IMR-90 (cell line): Measurements from ENCODE around the gene SEMA3E. TPM values are rescaled to one million over a fixed set of nuclear protein-coding genes. Genes with fewer than 3 reads are reported as not detected.
A peak's percentile ranks its signal among the peaks of the same experiment; 100 is the strongest.

ENCODE experiments used
- ATAC-seq: fragments of 200-7000 bp; cut with Tn5 transposase; 2 replicates; pipeline ENCODE4 v1.9.1; 2020; ENCODE audit warnings: low read depth, mild to moderate bottlenecking, moderate library complexity
- BruUV-seq: library from RNA; stranded (reverse); fragments of 400-500 nt; replicated peaks from 2 replicates; lab custom pipeline; 2021; lab: Mats Ljungman, UMichigan
- CTCF ChIA-PET: fragments of 300-600 bp; formaldehyde crosslinking; extraction: SDS; loops from one replicate; lab custom pipeline; 2021; ENCODE audit warnings: antibody characterized with exemption; lab: Yijun Ruan, JAX
- POLR2A ChIA-PET: fragments of 300-600 bp; sonication (Branson Sonifier 250); formaldehyde crosslinking; loops from one replicate; lab custom pipeline; 2022; ENCODE audit warnings: antibody characterized with exemption; ENCODE audit not compliant: unreplicated experiment; lab: Charles Lee
- DNase-seq: peaks from one replicate; pipeline ENCODE4 v3.0.0; 2013
- H2AFZ ChIP-seq: replicated peaks from 2 replicates; pipeline ENCODE3; 2013; ENCODE audit warnings: low read length, mild to moderate bottlenecking; ENCODE audit not compliant: poor library complexity
- H2AK5ac ChIP-seq: 2 replicates; pipeline ENCODE4 v1.6.1; 2013; ENCODE audit warnings: low read depth, low read length, inconsistent platforms
- H2AK9ac ChIP-seq: replicated peaks from 2 replicates; pipeline ENCODE3; 2013; ENCODE audit warnings: mild to moderate bottlenecking, low read depth, low read length, moderate library complexity; ENCODE audit not compliant: poor library complexity
- H2BK120ac ChIP-seq: 2 replicates; pipeline ENCODE4 v1.6.1; 2013; ENCODE audit warnings: low read depth, low read length, inconsistent platforms
- H2BK15ac ChIP-seq: 3 replicates; pipeline ENCODE4 v1.6.1; 2013; ENCODE audit warnings: low read depth, low read length, inconsistent platforms
- H2BK20ac ChIP-seq: 2 replicates; pipeline ENCODE4 v1.6.1; 2013; ENCODE audit warnings: low read depth, mild to moderate bottlenecking, inconsistent platforms, low read length, moderate library complexity
- H2BK5ac ChIP-seq: 2 replicates; pipeline ENCODE4 v1.6.1; 2013; ENCODE audit warnings: mild to moderate bottlenecking, low read depth, low read length, inconsistent platforms; ENCODE audit not compliant: poor library complexity, severe bottlenecking
- H3K14ac ChIP-seq: replicated peaks from 2 replicates; pipeline ENCODE4 v1.6.1; 2013; ENCODE audit warnings: low read depth, low read length, inconsistent platforms
- H3K18ac ChIP-seq: 2 replicates; pipeline ENCODE4 v1.6.1; 2013; ENCODE audit warnings: low read depth, low read length, control low read depth
- H3K23ac ChIP-seq: 2 replicates; pipeline ENCODE4 v1.6.1; 2013; ENCODE audit warnings: low read depth, low read length, inconsistent platforms
- H3K27ac ChIP-seq: 2 replicates; pipeline ENCODE4 v1.5.1; 2013; ENCODE audit warnings: mild to moderate bottlenecking, control low read depth, low read length; ENCODE audit not compliant: insufficient read depth
- H3K27me3 ChIP-seq: 2 replicates; pipeline ENCODE4 v1.6.1; 2013; ENCODE audit warnings: low read length; ENCODE audit not compliant: control insufficient read depth, insufficient read depth
- H3K36me3 ChIP-seq: 2 replicates; pipeline ENCODE4 v1.6.1; 2013; ENCODE audit warnings: low read length, mixed read lengths; ENCODE audit not compliant: control insufficient read depth, insufficient read depth
- H3K4ac ChIP-seq: 2 replicates; pipeline ENCODE4 v1.6.1; 2013; ENCODE audit warnings: low read depth, low read length, inconsistent platforms
- H3K4me1 ChIP-seq: 2 replicates; pipeline ENCODE4 v1.6.1; 2013; ENCODE audit warnings: low read length, mixed read lengths; ENCODE audit not compliant: control insufficient read depth, insufficient read depth
- H3K4me2 ChIP-seq: 2 replicates; pipeline ENCODE4 v1.6.1; 2013; ENCODE audit warnings: low read depth, mild to moderate bottlenecking, control low read depth, low read length, moderate library complexity
- H3K4me3 ChIP-seq: 2 replicates; pipeline ENCODE4 v1.5.1; 2013; ENCODE audit warnings: low read depth, mild to moderate bottlenecking, control low read depth, low read length, moderate library complexity; ENCODE audit not compliant: insufficient read depth
- H3K56ac ChIP-seq: 2 replicates; pipeline ENCODE4 v1.6.1; 2013; ENCODE audit warnings: low read length, inconsistent platforms; ENCODE audit not compliant: insufficient read depth; ENCODE audit errors: extremely low read depth
- H3K79me1 ChIP-seq, 2 experiments: 2 replicates each; pipeline ENCODE4 v1.6.1; 2013; ENCODE audit warnings: low read length in 2 of 2, inconsistent platforms in 1 of 2, low read depth in 1 of 2
- H3K9ac ChIP-seq: 2 replicates; pipeline ENCODE4 v1.6.1; 2013; ENCODE audit warnings: low read depth, low read length, control low read depth
- H3K9me1 ChIP-seq: 2 replicates; pipeline ENCODE4 v1.6.1; 2013; ENCODE audit warnings: low read length, inconsistent platforms; ENCODE audit not compliant: insufficient read depth
- H3K9me3 ChIP-seq: 2 replicates; pipeline ENCODE4 v1.6.1; 2013; ENCODE audit warnings: low read length; ENCODE audit not compliant: control insufficient read depth, insufficient read depth
- H4K20me1 ChIP-seq: 2 replicates; pipeline ENCODE4 v1.6.1; 2013; ENCODE audit warnings: low read length, inconsistent platforms; ENCODE audit not compliant: insufficient read depth
- H4K5ac ChIP-seq: 2 replicates; pipeline ENCODE4 v1.6.1; 2013; ENCODE audit warnings: mild to moderate bottlenecking, low read depth, low read length, control low read depth
- H4K8ac ChIP-seq, 2 experiments: 2 replicates each; pipeline ENCODE4 v1.6.1; 2013; ENCODE audit warnings: low read depth in 2 of 2, low read length in 2 of 2, control low read depth in 1 of 2, inconsistent platforms in 1 of 2
- H4K91ac ChIP-seq: 2 replicates; pipeline ENCODE4 v1.6.1; 2013; ENCODE audit warnings: low read depth, low read length, inconsistent platforms; ENCODE audit not compliant: insufficient read depth
- CHD1 ChIP-seq: IDR thresholded peaks from 2 replicates; pipeline ENCODE4 v1.6.1; 2012; ENCODE audit warnings: low read depth, low read length, improper control_type of control experiment
- CTCF ChIP-seq: conservative IDR thresholded peaks from 2 replicates; pipeline ENCODE4 v1.5.1; 2012; ENCODE audit warnings: mild to moderate bottlenecking, low read depth, low read length, improper control_type of control experiment
- ELK1 ChIP-seq: fragments of 150-350 bp; IDR thresholded peaks from 2 replicates; pipeline ENCODE4 v1.6.1; 2016; ENCODE audit warnings: low read depth, mild to moderate bottlenecking, low read length, moderate library complexity, borderline replicate concordance
- FOS ChIP-seq: fragments of 150-350 bp; IDR thresholded peaks from 2 replicates; pipeline ENCODE4 v1.6.1; 2016; ENCODE audit warnings: low read depth, low read length
- MAFK ChIP-seq: IDR thresholded peaks from 2 replicates; pipeline ENCODE4 v1.6.1; 2012; ENCODE audit warnings: low read depth, low read length, improper control_type of control experiment
- MXI1 ChIP-seq: IDR thresholded peaks from 2 replicates; pipeline ENCODE4 v1.6.1; 2012; ENCODE audit warnings: low read depth, mild to moderate bottlenecking, low read length, moderate library complexity, borderline replicate concordance
- SMC3 ChIP-seq: fragments of 150-350 bp; IDR thresholded peaks from 2 replicates; pipeline ENCODE4 v1.6.1; 2016; ENCODE audit warnings: low read depth, mild to moderate bottlenecking, antibody characterized with exemption, low read length, moderate library complexity
- USF2 ChIP-seq: fragments of 150-350 bp; IDR thresholded peaks from 2 replicates; pipeline ENCODE4 v1.6.1; 2017; ENCODE audit warnings: mild to moderate bottlenecking, antibody characterized with exemption, low read length, low read depth
- dilution Hi-C: fragments of 300-500 bp; cut with HindIII; formaldehyde crosslinking; loops from one replicate; pipeline ENCODE4 v1.14.3; 2018; ENCODE audit warnings: low sequenced_read_pairs; ENCODE audit not compliant: unreplicated experiment
- in situ Hi-C: fragments of 300-500 bp; cut with MboI; formaldehyde crosslinking; loops from 3 replicates; pipeline ENCODE4 v1.14.3; 2019; ENCODE audit warnings: low sequenced_read_pairs, inconsistent platforms, mixed read lengths
- intact Hi-C: fragments of 100-400 bp; cut with micrococcal nuclease; formaldehyde crosslinking; loops from 2 replicates; pipeline ENCODE4 v1.10.0; 2022
- polyA plus RNA-seq, 3 experiments: library from polyadenylated mRNA; depleted of rRNA; stranded (reverse); fragments of >200 nt; gene quantifications; 2 replicates each; pipeline ENCODE4 v1.2.3, GENCODE V29; 2012; ENCODE audit warnings: low replicate concordance in 1 of 3
- total RNA-seq: library from RNA; depleted of rRNA; stranded (reverse); fragments of >200 nt; gene quantifications from 2 replicates; pipeline ENCODE4 v1.2.3, GENCODE V29; 2012

The SEMA3E gene
- total and polyA plus RNA-seq, 2 of the 4 experiments (the other 2 are of a cell fraction): 0.31 to 0.72 TPM

- no peak overlapping the region for H4K5ac ChIP-seq
- H2AK9ac ChIP-seq: no peak overlapping the region
- H4K91ac ChIP-seq: no peak overlapping the region
- no peaks in the 10 kb centered on the region for H3K79me1 ChIP-seq
- no peak overlapping the region for H3K56ac ChIP-seq
- in situ Hi-C loops (no loop called here), intact Hi-C loops (loop anchor here (1.0 to 10.0 kb wide), 2 partner anchors 291 to 551 kb away; no protein-coding TSS in a partner anchor), dilution Hi-C loops (no loop called here)
- H3K4me1 ChIP-seq: no peaks in the 10 kb centered on the region
- H2AK5ac ChIP-seq: no peak overlapping the region
- CTCF ChIA-PET: no interaction called here
- no peak overlapping the region for H3K9ac ChIP-seq
- no peak overlapping the region for H3K4me3 ChIP-seq
- H2AFZ ChIP-seq: no peak overlapping the region
- no peak overlapping the region for H3K23ac ChIP-seq
- no peak overlapping the region for H2BK5ac ChIP-seq
- H3K9me1 ChIP-seq: no peaks in the 10 kb centered on the region
- no peaks in the 10 kb centered on the region for H3K9me3 ChIP-seq
- no peak overlapping the region for H3K4ac ChIP-seq
- H2BK20ac ChIP-seq: no peak overlapping the region
- no peak overlapping the region for H3K18ac ChIP-seq
- H2BK120ac ChIP-seq: no peak overlapping the region
- H3K27me3 ChIP-seq: no peaks in the 10 kb centered on the region
- BruUV-seq: no TSS peak
- no peak overlapping the region for H2BK15ac ChIP-seq
- H4K20me1 ChIP-seq: no peaks in the 10 kb centered on the region
- H4K8ac ChIP-seq: no peak overlapping the region
- H3K14ac ChIP-seq: no peak overlapping the region
- no peak overlapping the region for H3K4me2 ChIP-seq
- no peak for TF ChIP-seq USF2
- no peak for TF ChIP-seq SMC3
- peak; percentile 20; the same call in 1 of the 2 replicates for TF ChIP-seq CTCF
- no peak for TF ChIP-seq MXI1
- TF ChIP-seq ELK1: no peak
- TF ChIP-seq MAFK: no peak
- TF ChIP-seq CHD1: no peak
- TF ChIP-seq FOS: no peak
- ATAC-seq (no peak), DNase-seq (no peak)
- H3K27ac ChIP-seq: no peak overlapping the region
- no peaks in the 10 kb centered on the region for H3K36me3 ChIP-seq
- POLR2A ChIA-PET: no interaction called here
Observed at GRCh38 chr7:83365746-83366145, 283.2 kb downstream of the SEMA3E start.
